GM03348 (cell line): ENCODE results near the gene GNL3.

Experiments used
- DNase-seq: peaks from one replicate; pipeline ENCODE4 v3.0.0; 2012; ENCODE audit warnings: low spot score

Gene GNL3

DNA sequence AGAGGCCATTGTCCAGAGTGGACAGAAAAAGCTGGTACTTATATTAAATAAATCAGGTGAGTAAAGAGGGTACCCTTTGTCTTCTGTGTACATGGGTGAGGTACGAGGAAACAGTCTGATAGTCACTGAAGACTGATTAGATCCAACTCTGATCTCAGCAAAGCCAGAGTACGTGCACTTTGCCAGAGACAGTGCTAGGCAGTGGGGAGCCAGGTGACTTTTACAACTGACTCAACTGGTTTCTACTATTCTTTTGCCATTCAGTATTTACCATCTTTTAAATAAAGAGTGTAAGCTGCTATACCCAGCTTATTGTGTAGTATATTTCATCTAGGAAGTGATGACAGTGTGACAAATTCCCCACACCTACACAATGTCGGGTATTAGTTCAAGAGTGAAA is 3.3 kb downstream of the GNL3 start:
- DNase-seq = no peak

DNA sequence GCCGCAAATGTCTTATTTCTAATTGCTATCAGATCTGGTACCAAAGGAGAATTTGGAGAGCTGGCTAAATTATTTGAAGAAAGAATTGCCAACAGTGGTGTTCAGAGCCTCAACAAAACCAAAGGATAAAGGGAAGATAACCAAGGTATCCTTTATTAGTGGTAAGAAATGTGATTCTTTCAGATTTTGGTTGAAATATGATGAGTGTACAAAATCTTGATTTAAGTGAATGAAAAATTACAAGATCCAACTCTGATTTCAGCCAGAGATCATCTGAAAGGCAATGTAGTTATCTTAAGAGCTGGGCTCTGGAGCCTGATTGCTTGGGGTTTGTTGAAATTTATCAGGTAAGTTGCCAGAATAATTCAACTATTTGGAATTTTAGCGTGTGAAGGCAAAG is 4.7 kb downstream of the GNL3 start:
- DNase-seq = no peak

DNA sequence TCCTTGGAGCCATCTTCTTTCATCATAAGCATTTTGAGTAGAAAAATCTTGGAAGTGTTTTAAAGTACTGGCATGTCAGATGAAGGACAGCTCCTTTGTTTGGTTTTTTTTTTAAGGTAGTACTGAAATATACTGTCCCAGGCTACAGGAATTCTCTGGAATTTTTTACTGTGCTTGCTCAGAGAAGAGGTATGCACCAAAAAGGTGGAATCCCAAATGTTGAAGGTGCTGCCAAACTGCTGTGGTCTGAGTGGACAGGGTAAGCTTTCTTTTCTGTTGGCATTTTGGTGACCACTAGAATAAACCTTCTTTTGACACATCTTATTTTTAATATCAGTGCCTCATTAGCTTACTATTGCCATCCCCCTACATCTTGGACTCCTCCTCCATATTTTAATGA is 7.2 kb downstream of the GNL3 start:
- no peak for DNase-seq

DNA sequence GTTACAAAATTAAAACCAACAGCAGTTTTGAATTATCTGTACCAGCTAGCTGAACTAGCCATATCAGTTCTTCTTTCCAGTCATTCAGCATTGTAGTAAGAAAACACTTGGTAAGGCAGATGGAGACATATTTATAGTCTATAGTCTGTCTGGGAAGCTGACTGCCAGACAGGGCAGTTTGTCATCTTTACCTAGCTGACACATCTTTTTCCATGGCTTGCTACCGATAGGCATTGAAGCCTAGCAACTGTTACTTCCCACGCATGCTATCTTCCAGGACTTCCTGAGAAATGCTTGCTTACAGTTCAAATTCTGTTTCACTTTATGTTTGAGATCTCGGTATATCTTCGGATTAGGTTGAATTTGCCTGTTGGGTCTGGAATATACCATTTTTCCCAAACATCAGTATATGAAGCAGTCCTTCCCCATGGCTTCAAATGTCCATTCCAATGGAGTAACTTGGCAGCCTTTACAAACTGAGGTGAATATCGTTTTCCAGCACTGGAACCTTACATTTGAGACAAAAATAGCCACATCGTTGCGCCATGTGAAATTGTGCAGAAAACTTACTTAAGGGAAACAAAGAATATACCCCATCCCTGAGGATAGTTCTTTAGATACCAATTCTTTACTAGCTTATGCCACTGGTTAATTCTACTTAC is 8.8 kb downstream of the GNL3 start:
- no peak for DNase-seq

DNA sequence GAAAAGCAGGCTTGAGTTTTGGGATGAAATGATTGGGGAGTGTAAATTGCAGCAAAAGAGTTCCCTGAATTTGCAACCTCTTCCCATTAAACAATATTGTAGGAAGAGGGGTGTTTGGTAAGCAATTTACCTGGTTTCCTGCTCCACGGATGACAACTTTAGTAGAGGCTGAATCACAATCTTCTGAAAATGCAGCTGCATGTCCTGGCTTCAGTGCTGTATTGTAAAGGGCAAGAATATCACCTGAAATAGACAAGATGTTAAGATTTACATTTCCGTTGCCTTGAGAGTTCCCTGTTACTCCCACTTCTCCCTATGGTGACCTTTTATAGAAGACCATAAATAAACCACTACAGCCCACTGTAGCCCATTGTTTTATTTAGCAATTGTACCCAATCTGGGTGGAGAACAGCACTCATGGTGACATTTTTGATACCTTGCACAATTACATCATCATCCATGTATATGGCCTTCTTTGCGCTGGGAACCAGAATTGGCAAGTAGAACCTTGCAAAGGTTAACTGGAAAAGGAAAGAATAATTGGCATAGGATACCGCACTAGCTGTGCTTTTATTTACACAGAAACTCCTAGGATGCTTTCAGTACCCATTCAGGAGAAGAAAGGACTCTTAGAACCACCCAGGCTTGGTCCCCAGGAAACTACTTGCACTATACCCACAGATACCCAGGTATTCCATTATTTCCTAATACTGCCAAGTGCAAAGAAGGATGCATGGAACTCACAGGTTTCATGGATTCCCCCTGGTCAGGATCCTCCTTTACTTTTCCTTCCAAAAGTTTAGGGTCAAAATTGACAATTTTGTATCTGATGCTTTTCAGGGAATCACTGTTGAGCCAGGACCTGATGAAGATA is 10.2 kb downstream of the GNL3 start:
- no peak for DNase-seq

DNA sequence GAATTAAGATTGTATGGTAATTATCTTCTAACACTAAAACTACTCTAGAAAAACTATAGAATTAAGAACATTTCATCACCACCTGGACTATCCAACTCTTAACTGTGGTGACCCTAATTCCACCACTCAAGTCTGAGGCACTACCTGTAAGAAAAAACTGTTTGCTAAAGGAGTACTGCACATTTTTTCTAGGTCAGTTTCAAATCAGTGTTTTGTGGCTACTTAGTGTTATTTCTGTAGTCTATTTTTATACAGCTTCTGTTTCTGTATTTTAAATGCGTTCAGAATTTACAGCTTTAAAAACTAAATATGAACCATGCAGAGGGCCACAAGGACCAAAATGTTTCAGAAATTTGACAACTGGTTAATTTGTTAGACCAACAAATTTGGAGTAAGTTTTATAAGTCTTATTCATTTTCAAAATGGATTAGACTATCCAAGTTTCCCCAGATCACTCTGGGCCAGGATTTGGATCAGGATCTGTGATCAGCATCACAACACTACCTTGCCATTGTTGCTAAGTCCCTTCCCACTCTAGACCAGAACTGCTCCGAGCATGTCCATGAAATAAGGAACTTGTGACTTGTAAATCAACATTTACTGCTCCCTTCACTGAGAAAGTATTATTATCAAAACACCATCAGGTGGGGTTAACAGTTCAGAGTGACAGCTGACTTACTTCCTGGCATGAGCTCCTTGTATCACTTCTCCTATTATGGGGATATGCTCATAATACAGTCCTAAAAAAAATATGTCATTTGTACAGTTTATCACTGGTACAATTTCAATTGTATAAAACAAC is 11.2 kb downstream of the GNL3 start:
- no peak for DNase-seq

DNA sequence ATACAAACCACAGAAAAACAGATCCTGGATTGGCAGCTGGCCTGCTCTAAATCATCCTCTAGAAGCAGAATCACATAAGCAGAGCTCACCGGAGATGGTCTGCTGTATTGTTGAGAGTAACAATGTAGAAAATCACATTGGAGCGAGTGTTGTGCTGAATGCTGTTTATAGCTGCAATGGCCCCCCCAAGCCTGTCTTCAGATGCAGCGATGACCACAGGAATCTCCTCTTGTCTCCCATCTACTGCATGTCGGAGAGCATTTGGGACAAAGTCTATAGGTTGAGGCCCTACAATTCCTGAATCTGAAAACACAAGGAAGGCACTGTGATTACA is 11.8 kb downstream of the GNL3 start:
- DNase-seq = no peak

DNA sequence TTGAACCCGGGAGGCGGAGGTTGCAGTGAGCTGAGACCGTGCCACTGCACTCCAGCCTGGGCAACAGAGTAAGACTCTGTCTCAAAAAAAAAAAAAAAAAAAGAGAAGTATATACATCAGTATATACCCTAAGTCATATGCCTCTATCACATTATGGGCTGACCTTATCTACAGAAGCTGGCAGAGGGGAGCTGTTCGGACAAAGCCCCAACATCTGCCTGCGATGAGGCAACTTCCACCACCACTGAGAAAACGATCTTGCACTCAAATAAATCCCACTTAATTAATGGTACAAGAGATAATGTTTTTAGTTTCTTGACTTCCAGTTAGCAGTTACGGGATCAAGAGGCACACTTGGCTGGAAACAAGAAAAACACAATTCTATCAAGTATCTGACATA is 17.5 kb downstream of the GNL3 start:
- no peak for DNase-seq

DNA sequence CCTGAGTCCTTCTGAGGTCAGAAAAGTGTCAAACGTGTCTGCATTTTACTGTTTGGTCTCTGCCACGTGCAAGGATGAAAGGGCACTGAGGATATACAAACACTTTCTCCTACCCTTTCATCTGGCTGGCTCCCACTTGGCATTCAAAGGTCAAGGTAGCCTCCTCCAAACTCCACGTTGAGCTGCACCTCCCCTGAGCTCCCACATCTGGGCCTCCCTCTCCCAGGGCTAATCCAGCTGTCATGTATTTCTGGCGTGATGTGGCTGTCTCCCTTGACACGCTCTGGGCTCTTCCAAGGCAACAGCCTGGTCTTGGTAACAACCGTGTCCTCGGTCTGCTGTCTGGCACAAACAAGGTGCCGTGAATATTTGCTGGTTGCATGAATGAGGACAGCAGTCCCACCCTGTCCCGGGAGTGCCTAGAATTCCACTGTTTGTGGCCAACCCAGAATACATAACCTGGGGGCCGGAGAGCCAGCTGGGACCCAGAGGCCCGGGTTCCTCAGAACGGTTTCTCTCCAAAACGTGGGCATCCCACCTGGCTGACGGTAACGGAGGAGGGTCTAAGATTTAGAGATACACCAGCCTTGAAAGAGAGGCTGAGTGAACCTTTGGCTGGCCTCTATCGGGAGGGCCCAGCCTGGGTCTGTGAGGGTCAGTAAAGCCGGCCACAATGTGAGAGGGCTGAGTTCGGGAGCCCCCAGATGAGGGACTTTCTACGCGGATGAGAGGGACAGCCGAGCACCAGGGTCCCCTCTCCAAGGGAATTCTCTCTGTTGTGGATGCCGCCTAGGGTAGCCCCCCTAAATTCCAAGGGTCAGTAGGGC is 19.0 kb downstream of the GNL3 start:
- peak; percentile 51 for DNase-seq

DNA sequence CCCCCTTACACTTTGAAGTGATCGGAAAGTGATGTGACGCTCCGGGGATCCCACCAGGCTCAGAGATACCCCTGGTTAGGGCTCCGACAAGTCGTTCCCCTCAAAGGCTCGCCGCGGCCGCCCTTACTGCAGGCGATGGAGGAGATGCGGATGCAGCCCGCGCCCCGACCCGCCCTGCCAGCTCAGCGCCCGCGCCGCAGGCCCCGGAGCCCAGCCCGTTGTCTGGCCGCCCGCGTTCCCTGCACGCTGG is 19.5 kb downstream of the GNL3 start:
- DNase-seq = no peak

DNA sequence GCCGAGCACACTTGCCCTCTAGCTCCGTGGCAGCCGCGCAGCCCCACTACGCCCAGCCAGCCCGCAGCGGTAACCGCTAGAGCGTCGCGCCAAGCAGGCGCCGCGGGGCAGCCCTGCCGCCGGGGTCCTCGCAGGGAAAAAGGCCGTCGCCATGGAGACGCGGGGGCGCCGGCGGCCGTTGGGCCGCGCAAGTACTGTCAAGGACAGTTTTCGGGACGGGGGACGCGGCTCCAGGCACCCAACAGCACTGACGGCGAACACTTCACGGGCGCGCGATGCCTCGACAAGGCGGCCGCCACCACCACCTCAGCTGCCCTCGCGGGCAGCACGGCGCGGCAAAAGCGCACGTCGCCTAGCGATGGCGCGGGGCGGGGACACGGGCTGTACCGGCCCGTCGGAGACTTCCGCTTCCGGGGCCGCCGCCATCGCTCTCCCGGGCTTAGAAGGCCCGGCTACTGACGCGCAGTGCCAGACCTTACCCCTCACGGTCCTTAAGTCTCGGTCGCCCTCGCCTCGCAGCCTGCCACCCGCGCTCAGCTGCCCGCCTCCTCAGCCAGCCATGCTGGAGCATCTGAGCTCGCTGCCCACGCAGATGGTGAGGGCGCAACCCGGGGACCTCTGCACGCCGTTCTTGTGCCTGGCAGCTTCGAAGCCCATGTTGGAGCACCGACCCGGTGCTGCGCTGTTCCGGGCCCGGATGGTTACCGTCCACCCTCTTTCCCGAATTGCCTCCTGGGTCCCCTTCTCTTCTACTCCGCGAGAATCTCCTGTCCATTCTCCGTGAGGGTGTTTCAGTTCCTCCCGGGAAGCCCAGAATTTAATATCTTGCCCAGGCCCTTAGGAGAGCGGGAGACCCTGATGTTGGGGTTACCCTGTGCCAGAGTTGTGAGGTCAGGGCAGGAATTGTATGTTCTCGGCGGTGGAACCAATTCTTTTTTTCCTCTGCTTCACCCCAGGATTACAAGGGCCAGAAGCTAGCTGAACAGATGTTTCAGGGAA is 20.2 kb downstream of the GNL3 start, which contains the start of the genes GLT8D1 and SPCS1:
Gene GLT8D1, minus strand, starts transcription at position 104 of the 999 bp plus-strand sequence. CDS start 5,331 bp downstream, outside the sequence.
Gene SPCS1, plus strand, starts transcription at position 419 of the 999 bp plus-strand sequence. Its CDS starts 141 bp downstream, at position 560.
- DNase-seq = peak; percentile 95

DNA sequence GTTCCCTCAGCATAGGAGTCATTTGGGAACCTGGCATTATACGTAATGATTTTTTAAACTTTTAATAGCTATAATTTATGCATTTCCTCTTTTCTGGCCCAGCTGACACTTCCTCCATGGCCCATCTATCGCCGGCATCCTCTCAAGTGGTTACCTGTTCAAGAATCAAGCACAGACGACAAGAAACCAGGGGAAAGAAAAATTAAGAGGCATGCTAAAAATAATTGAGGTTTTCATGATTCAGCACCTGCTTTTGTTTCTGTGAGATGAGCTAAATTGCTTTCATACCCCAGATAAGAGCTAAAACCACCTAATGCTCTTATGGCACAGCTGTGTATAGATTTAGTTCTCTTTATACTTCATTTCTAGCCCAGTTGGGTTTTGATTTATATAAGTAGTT is 21.8 kb downstream of the GNL3 start:
- no peak for DNase-seq

DNA sequence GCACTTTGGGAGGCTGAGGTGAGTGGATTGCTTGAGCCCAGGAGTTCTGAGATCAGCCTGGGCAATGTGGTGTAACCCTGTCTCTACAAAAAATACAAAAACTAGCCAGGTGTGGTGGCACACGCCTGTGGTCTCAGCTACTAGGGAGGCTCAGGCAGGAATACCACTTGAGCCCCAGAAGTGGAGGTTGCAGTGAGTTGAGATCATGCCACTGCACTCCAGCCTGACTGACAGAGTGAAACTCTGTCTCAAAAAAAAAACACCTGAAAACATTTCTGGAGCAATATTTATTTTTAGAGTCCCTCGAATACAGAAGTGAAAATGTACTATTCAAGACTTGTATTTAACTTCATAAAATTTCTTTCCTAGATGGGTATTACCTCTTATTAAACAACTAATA is 24.7 kb downstream of the GNL3 start:
- DNase-seq = no peak

DNA sequence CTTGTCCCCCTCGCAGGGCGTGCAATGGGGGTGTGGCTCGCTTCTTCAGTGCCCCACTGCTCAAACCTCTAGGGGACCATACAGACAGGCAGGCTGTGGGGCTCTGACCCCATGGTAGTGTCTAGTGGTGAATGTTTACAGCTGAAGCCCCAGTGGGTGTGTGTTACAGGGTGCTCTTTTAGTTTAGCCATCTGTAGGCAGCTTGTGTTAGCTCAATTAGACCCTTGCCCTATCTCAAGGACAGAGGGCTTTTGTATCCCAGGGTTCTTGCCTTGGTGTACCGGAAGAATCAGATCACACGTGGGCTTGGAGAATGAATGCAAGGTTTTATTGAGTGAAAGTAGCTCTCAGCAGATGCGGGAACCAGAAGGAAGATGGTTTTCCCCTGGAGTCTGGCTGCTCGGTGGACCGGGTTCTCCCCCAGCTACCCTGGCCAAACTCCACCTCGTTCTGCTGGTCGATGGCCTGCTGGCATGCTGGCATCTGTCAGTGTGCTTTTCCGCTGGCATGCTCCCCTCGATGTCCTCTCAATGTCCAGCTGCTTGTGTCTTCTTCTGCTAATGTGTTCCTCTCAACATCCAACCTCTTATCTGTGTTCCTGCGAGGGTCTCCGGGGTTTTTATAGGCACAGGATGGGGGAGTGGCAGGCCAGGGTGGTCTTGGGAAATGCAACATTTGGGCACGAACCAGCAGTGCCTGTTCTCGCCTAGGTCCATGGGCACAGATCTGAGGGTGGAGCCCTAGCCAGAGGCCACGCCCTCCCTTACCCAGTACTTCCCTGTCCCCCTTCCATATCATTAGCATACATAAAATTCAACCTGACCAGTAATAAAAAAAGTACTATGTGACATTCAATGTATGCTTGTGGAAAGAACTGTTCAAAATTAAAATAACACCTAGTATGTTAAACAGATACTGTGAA is 26.7 kb downstream of the GNL3 start:
- DNase-seq = no peak

DNA sequence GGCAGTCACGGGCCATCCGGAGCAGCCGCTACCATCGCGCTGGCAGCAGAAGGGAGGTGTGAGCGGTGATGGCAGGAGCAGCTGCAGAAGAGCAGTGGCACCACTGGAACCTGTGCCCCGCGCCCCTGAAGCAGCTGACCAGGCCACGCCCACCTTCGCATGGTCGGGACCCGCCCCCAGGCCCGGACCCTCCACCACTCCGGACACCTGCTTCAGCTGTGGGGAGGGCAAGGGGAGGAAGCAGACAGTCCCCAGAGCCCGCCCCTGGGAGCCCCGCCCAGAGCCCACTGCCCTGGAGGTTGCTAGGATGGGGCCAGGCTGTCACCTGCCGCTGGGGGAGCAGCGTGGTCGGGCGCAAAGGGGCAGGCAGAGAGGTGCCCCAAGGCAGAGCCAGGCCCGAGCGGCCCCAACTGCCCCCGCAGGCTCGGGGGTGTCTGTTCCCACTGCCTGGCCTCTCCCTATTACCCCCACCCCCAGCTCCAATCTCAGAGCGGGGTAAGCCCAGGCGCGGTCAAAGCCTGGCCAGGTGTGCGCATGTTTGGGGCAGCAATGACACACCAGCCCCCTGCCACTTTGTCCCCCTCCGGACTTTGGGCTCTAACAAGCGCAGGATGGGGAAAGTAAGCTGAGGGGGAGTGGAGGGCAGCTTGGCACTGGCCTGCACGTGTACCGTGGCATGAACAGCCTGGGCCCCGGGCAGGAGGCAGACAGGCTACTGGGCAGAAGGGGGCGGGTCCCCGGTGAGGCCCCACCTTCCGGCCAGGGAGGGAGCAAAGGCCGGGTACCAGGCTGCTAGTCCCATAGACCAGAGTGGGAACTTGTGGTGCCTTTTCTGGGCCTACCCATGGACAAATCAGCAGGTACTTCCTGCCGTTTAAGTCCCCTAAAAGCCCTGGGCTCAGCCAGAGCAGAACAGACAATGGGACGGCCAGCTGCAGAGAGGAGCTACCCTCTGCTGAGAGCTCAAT is 28.8 kb downstream of the GNL3 start:
- no peak for DNase-seq

DNA sequence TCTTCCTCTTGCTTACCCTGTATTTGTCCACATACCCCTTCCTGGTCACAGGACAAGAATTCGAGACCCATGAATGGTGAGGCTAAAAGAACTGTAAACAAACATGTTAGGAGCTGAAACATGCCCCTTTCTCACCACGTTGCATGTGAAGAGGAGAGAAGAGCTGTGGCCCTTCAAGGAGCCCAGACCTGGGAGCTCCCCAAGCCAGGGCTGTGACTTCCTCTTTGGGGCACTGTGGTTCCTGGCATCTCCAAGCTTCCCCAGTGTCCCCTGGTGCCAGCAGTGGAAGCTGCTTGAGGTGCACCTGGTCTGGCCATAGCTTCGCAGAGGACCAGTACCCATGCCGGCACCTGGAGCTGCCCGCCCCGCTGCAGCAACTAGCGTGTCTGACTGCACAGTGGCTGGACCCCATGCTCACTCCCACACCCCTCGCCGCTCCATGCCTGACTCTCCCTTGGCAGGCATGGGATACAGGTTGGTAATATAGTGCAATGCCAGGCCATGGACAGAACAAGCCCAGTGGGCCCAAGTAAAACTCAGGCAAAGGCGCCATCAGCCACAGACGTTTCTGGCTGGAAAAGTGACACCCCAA is 30.0 kb downstream of the GNL3 start:
- DNase-seq = no peak

DNA sequence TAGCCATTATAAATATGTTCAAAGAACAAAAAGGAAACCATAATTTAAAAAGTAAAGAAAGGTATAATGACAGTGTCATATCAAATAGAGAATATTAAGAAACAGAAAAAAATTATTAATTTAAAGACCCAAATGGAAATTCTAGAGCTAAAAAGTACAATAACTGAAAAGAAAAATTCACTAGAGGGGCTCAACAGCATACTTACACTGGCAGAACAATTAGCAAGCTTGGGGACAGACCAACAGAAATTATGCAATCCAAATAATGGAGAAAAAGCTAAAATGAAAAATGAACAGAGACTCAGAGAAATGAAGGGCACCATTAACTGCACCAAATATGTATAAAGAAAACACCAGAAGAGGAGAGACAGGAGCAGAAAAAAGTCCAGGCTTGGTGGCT is 33.8 kb downstream of the GNL3 start:
- DNase-seq = no peak
